Activated B cell treated with CpG ODN at 0.5 μM for 24 hours (primary cell): ENCODE data around the gene ATP6V1F. TPM values are rescaled to one million over a fixed set of nuclear protein-coding genes. Genes with fewer than 3 reads are reported as not detected.

Experiments
- ATAC-seq: fragments of 200-7000 bp; cut with Tn5 transposase; one replicate; pipeline ENCODE4 v1.10.0; 2021; ENCODE audit warnings: low read depth, mild to moderate bottlenecking, moderate library complexity
- CTCF ChIA-PET: fragments of 350-600 bp; sonication (Branson Sonifier 250); formaldehyde crosslinking; loops from one replicate; lab custom pipeline; 2021; ENCODE audit warnings: antibody characterized with exemption; lab: Charles Lee
- POLR2A ChIA-PET: fragments of 350-600 bp; sonication (Branson Sonifier 250); formaldehyde crosslinking; loops from one replicate; lab custom pipeline; 2021; ENCODE audit warnings: antibody characterized with exemption; lab: Charles Lee
- DNase-seq: peaks from one replicate; pipeline ENCODE4 v3.0.0; 2022
- H3K27ac Mint-ChIP-seq: one replicate; pipeline ENCODE4 v1.8.0; 2020; ENCODE audit warnings: mixed read lengths
- H3K27me3 Mint-ChIP-seq: one replicate; pipeline ENCODE4 v1.8.0; 2021; ENCODE audit warnings: mixed read lengths
- H3K36me3 Mint-ChIP-seq: one replicate; pipeline ENCODE4 v1.8.0; 2021; ENCODE audit warnings: low read depth, mixed read lengths
- H3K4me1 Mint-ChIP-seq: one replicate; pipeline ENCODE4 v1.8.0; 2021; ENCODE audit warnings: mixed read lengths
- H3K4me3 Mint-ChIP-seq: one replicate; pipeline ENCODE4 v1.8.0; 2020; ENCODE audit warnings: mild to moderate bottlenecking, mixed read lengths
- H3K9me3 Mint-ChIP-seq: one replicate; pipeline ENCODE4 v1.8.0; 2020; ENCODE audit warnings: mixed read lengths
- intact Hi-C: fragments of 100-400 bp; cut with micrococcal nuclease; formaldehyde crosslinking; loops from one replicate; pipeline ENCODE4 v1.15.1; 2024
- total RNA-seq: library from RNA; stranded (reverse); gene quantifications from 2 replicates; pipeline ENCODE4 v1.2.3, GENCODE V29; 2022
- TF ChIP-seq, protein P1 (sequence below): fragments of 200-600 bp; IDR thresholded peaks from one replicate; pipeline ENCODE4 v1.8.0; 2022; ENCODE audit warnings: antibody characterized with exemption, mild to moderate bottlenecking

ATP6V1F gene
- total RNA-seq, 1 donor from 2014 or later: 100.0 TPM

DNA sequence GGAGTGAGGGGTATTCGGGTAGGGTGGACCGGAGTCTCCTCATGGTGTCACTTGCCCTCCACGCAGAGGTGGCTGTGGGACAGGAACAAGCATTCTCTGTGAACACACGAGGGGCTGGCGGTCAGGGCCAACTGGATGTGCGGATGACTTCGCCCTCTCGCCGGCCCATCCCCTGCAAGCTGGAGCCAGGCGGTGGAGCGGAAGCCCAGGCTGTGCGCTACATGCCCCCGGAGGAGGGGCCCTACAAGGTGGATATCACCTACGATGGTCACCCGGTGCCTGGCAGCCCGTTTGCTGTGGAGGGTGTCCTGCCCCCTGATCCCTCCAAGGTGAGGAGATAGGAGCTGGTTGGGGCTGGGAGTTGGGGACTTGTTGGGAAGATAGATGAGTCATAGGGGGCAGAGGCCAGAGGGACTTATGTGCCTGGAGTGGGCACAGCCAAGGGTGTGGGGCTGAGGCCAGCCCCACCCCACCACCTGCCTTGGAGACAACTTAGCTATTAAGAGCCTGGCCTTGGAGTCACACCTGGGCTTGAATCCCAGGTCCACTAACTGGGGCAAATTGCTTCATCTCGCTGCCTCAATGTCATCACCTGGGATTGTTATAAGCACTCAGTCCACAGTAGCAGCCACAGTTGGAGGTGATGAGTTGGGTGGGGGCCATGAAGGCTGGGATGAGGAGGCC, 18.6 kb upstream of the ATP6V1F start:
- Mint-ChIP-seq H3K4me1 (peaks cover 4% of the 10 kb centered on the region), H3K9me3 (no peaks in the 10 kb centered on the region), H3K4me3 (no peak overlapping the region), H3K27ac (no peak overlapping the region), H3K36me3 (no peaks in the 10 kb centered on the region), H3K27me3 (peaks cover 2% of the 10 kb centered on the region)
- DNase-seq (no peak), ATAC-seq (no peak)
- CTCF ChIA-PET: interaction anchor here (0.6 to 1.1 kb wide), 2 partner anchors 17 to 39 kb away, joined by 3 to 4 read pairs; no protein-coding TSS in a partner anchor
- intact Hi-C loops: loop anchor here (5.0 kb wide), 1 partner anchor 368 kb away; no protein-coding TSS in a partner anchor
- TF ChIP-seq, protein P1, sequence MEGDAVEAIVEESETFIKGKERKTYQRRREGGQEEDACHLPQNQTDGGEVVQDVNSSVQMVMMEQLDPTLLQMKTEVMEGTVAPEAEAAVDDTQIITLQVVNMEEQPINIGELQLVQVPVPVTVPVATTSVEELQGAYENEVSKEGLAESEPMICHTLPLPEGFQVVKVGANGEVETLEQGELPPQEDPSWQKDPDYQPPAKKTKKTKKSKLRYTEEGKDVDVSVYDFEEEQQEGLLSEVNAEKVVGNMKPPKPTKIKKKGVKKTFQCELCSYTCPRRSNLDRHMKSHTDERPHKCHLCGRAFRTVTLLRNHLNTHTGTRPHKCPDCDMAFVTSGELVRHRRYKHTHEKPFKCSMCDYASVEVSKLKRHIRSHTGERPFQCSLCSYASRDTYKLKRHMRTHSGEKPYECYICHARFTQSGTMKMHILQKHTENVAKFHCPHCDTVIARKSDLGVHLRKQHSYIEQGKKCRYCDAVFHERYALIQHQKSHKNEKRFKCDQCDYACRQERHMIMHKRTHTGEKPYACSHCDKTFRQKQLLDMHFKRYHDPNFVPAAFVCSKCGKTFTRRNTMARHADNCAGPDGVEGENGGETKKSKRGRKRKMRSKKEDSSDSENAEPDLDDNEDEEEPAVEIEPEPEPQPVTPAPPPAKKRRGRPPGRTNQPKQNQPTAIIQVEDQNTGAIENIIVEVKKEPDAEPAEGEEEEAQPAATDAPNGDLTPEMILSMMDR: no peak
- POLR2A ChIA-PET: no interaction called here

DNA sequence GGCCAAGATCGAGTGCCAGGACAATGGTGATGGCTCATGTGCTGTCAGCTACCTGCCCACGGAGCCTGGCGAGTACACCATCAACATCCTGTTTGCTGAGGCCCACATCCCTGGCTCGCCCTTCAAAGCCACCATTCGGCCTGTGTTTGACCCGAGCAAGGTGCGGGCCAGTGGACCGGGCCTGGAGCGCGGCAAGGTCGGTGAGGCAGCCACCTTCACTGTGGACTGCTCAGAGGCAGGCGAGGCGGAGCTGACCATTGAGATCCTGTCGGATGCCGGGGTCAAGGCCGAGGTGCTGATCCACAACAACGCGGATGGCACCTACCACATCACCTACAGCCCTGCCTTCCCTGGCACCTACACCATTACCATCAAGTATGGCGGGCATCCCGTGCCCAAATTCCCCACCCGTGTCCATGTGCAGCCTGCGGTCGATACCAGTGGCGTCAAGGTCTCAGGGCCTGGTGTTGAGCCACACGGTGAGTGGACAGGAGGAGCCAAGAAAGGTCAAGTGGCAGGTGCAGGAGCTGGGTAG, 17.8 kb upstream of the ATP6V1F start:
- Mint-ChIP-seq H3K4me3 (no peak overlapping the region), H3K4me1 (peaks cover 4% of the 10 kb centered on the region), H3K27me3 (peaks cover 2% of the 10 kb centered on the region), H3K36me3 (no peaks in the 10 kb centered on the region), H3K9me3 (no peaks in the 10 kb centered on the region), H3K27ac (no peak overlapping the region)
- ATAC-seq (no peak), DNase-seq (no peak)
- POLR2A ChIA-PET: no interaction called here
- CTCF ChIA-PET: no interaction called here
- intact Hi-C loops: loop anchor here (5.0 kb wide), 1 partner anchor 367 kb away; no protein-coding TSS in a partner anchor
- TF ChIP-seq, protein P1: no peak

DNA sequence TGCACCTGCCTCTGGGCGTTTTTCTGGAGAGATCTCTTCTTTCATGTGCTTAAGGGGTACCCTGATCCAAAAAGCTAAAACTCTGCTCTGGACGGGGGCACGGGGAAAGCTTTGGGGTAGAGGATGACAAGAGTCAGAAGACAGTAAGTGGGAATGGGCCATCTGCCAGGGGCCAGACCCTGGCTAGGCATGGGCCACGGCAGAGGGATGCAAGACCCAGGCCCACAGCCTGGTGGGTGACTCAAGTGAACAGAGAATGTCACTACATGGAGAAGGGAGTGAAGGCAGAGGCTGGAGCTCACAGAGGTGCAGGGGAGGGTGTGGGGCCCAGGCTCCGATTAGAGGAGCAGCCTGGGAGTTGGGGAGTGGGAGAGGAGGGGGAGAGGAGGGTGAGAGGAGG, 17.2 kb upstream of the ATP6V1F start:
- ChIA-PET CTCF (no interaction called here), POLR2A (no interaction called here)
- Mint-ChIP-seq H3K27ac (no peak overlapping the region), H3K27me3 (peaks cover 2% of the 10 kb centered on the region), H3K4me1 (peaks cover 4% of the 10 kb centered on the region), H3K4me3 (no peak overlapping the region), H3K9me3 (no peaks in the 10 kb centered on the region), H3K36me3 (no peaks in the 10 kb centered on the region)
- TF ChIP-seq, protein P1: no peak
- no peak for ATAC-seq
- intact Hi-C loops: no loop called here
- DNase-seq: no peak

DNA sequence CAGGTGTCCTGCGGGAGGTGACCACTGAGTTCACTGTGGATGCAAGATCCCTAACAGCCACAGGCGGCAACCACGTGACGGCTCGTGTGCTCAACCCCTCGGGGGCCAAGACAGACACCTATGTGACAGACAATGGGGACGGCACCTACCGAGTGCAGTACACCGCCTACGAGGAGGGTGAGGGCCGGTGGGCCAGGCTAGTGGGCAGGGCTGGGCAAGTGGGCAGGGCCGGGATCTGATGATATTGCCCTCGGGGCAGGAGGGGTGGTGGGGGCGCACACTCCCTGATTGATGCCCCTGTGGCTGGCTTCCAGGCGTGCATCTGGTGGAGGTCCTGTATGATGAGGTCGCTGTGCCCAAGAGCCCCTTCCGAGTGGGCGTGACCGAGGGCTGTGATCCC, 16.7 kb upstream of the ATP6V1F start:
- Mint-ChIP-seq H3K36me3 (no peaks in the 10 kb centered on the region), H3K4me1 (peaks cover 4% of the 10 kb centered on the region), H3K4me3 (no peak overlapping the region), H3K27me3 (peaks cover 2% of the 10 kb centered on the region), H3K27ac (no peak overlapping the region), H3K9me3 (no peaks in the 10 kb centered on the region)
- TF ChIP-seq, protein P1: no peak
- ATAC-seq (no peak), DNase-seq (no peak)
- ChIA-PET POLR2A (no interaction called here), CTCF (no interaction called here)
- intact Hi-C loops: loop anchor here (2.0 kb wide), 1 partner anchor 17 kb away; the partner anchor contains the start of gene ATP6V1F

DNA sequence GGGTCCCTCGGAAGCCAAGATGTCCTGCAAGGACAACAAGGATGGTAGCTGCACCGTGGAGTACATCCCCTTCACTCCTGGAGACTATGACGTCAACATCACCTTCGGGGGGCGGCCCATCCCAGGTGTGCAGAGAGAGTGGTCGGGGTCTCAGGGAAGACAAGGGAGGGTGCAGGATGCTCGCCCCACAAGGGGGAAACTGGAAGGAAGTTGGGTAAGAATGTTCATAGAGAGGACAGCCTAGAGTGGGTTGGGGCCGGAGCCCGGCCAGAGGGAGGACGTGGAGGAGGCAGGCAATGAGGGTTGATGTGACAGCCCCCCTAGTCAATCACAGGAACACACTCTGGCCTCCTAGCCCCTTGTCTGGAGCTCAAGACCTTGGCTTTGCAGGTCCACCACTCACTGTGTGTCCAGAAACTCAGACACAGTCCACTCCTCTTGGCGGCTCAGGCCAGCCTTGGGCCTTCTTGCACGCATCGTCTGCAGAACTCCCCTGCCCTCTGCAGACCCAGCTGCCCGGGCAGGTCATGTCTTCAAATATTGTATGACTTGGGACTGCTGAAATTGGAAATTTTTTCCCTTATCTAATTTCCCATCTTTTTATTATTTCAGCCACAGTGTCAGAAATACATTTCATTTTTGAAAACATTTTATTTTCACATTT, 15.7 kb upstream of the ATP6V1F start:
- DNase-seq (no peak), ATAC-seq (no peak)
- POLR2A ChIA-PET: no interaction called here
- TF ChIP-seq, protein P1: no peak
- peaks cover 2% of the 10 kb centered on the region for H3K27me3 Mint-ChIP-seq
- H3K9me3 Mint-ChIP-seq: no peaks in the 10 kb centered on the region
- intact Hi-C loops: loop anchor here (2.0 kb wide), 1 partner anchor 16 kb away; the partner anchor contains the start of gene ATP6V1F
- H3K4me3 Mint-ChIP-seq: no peak overlapping the region
- CTCF ChIA-PET: no interaction called here
- no peak overlapping the region for H3K27ac Mint-ChIP-seq
- peaks cover 2% of the 10 kb centered on the region for H3K4me1 Mint-ChIP-seq
- no peaks in the 10 kb centered on the region for H3K36me3 Mint-ChIP-seq
